ENCODE data around the gene TOP3B. TPM values are rescaled to one million over a fixed set of nuclear protein-coding genes. Genes with fewer than 3 reads are reported as not detected.

TOP3B gene
- total RNA-seq, 1 experiment from 2014 or later, result 29.3 TPM

- POLR2A ChIA-PET, result no interaction called here
- Mint-ChIP-seq H3K4me3 (ENCODE audit: unreplicated experiment) (no peak overlapping the region), H3K36me3 (ENCODE audit: insufficient read depth, unreplicated experiment) (no peaks in the 10 kb centered on the region), H3K9me3 (ENCODE audit: unreplicated experiment) (no peaks in the 10 kb centered on the region), H3K27ac (ENCODE audit: low read depth, unreplicated experiment) (no peak overlapping the region), H3K4me1 (ENCODE audit: insufficient read depth, unreplicated experiment) (no peaks in the 10 kb centered on the region), H3K27me3 (ENCODE audit: insufficient read depth, unreplicated experiment) (peaks cover 8% of the 10 kb centered on the region)
- CTCF ChIA-PET, result interaction anchor here (1.0 kb wide), 1 partner anchor 83 kb away, joined by 3 read pairs; no protein-coding TSS in a partner anchor
- TF ChIP-seq, protein P1, sequence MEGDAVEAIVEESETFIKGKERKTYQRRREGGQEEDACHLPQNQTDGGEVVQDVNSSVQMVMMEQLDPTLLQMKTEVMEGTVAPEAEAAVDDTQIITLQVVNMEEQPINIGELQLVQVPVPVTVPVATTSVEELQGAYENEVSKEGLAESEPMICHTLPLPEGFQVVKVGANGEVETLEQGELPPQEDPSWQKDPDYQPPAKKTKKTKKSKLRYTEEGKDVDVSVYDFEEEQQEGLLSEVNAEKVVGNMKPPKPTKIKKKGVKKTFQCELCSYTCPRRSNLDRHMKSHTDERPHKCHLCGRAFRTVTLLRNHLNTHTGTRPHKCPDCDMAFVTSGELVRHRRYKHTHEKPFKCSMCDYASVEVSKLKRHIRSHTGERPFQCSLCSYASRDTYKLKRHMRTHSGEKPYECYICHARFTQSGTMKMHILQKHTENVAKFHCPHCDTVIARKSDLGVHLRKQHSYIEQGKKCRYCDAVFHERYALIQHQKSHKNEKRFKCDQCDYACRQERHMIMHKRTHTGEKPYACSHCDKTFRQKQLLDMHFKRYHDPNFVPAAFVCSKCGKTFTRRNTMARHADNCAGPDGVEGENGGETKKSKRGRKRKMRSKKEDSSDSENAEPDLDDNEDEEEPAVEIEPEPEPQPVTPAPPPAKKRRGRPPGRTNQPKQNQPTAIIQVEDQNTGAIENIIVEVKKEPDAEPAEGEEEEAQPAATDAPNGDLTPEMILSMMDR (IDR thresholded peaks at IDR 0.05; ENCODE audit: unreplicated experiment), result no peak
- no TSS peak for BruUV-seq (replicated peaks)
- no peak for DNase-seq (ENCODE audit: unreplicated experiment)
- intact Hi-C loops (cut with micrococcal nuclease), result no loop called here
Observed at GRCh38 chr22:22027955-22028354, 45.4 kb upstream of the TOP3B start.

DNA sequence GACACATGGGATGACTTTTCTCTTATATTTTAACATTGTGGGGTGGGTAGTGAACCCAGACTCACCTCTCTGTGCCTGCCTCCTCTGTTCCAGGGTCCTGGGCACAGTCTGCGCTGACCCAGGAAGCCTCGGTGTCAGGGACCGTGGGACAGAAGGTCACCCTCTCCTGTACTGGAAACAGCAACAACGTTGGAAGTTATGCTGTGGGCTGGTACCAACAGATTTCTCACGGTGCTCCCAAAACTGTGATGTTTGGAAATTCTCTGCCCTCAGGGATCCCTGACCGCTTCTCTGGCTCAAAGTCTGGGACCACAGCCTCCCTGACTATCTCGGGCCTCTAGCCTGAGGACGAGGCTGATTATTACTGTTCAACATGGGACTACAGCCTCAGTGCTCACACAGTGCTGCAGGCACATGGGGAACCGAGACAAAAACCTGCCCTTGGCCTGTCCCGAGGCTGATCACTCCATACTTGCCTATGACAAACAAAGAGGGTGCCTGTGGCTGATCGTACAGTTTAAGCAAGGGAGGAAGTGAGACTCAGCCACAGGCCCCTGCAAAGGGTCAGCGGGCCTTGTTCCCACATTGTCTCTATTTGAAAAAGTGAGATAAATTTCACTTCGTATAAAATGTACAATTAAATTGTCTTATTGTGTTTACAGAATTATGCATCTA lies 43.7 kb upstream of the TOP3B start:
- CTCF ChIA-PET, result interaction anchor here (0.6 to 0.7 kb wide), 3 partner anchors 10 to 540 kb away, joined by 3 to 4 read pairs (median 3); no protein-coding TSS in a partner anchor
- TF ChIP-seq, protein P1 (IDR thresholded peaks at IDR 0.05; ENCODE audit: unreplicated experiment), result no peak
- no peaks in the 10 kb centered on the region for H3K9me3 Mint-ChIP-seq (ENCODE audit: unreplicated experiment)
- no peak overlapping the region for H3K27ac Mint-ChIP-seq (ENCODE audit: low read depth, unreplicated experiment)
- POLR2A ChIA-PET, result no interaction called here
- intact Hi-C loops (cut with micrococcal nuclease), result no loop called here
- H3K27me3 Mint-ChIP-seq (ENCODE audit: insufficient read depth, unreplicated experiment), result no peaks in the 10 kb centered on the region
- DNase-seq (ENCODE audit: unreplicated experiment), result no peak
- BruUV-seq (replicated peaks), result no TSS peak
- H3K4me3 Mint-ChIP-seq (ENCODE audit: unreplicated experiment), result no peak overlapping the region
- H3K36me3 Mint-ChIP-seq (ENCODE audit: insufficient read depth, unreplicated experiment), result no peaks in the 10 kb centered on the region
- H3K4me1 Mint-ChIP-seq (ENCODE audit: insufficient read depth, unreplicated experiment), result no peaks in the 10 kb centered on the region

DNA sequence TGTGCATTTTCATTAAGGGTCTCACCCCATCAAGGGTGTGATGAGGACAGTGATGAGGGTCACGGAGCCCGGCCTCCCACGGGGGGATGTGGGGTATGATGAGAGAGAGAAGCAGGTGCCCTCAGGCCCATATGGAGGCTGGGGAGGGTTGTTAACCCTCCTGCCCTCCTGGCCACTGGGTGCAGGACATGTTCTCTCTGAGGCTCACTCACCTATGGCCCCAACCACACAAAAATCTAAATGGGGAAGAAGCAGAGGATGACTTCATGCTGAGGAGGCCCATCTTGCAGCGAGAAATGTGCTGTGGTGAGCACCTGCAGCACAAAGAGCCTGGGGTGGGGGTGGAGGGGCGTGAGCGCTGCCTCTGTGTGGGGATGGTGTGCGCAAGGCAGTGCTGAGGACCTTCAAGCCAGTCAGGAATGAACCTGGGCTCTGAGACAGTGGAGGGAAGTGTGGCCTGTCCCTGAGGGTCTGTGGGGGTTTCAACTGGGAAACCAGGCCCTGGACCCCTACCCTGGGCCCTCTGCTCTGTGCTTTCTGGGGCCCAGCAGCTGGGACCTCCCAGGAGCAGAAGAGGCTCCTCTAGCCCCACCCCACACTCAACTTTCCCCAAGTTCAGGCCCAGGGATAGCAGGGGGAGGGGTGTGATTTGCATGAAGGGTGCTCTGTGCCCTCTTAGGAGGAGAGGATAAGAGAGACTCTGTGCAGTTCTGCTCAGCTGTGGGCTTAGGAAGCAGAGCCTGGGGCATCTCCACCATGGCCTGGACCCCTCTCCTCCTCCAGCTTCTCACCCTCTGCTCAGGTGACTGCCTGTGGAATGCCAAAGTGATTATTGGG lies 43.0 kb upstream of the TOP3B start:
- Mint-ChIP-seq H3K36me3 (ENCODE audit: insufficient read depth, unreplicated experiment) (no peaks in the 10 kb centered on the region), H3K4me3 (ENCODE audit: unreplicated experiment) (no peak overlapping the region), H3K9me3 (ENCODE audit: unreplicated experiment) (no peaks in the 10 kb centered on the region), H3K27me3 (ENCODE audit: insufficient read depth, unreplicated experiment) (no peaks in the 10 kb centered on the region), H3K27ac (ENCODE audit: low read depth, unreplicated experiment) (no peak overlapping the region), H3K4me1 (ENCODE audit: insufficient read depth, unreplicated experiment) (no peaks in the 10 kb centered on the region)
- no peak for DNase-seq (ENCODE audit: unreplicated experiment)
- ChIA-PET CTCF (no interaction called here), POLR2A (no interaction called here)
- TF ChIP-seq, protein P1 (IDR thresholded peaks at IDR 0.05; ENCODE audit: unreplicated experiment), result no peak
- BruUV-seq (replicated peaks), result no TSS peak
- intact Hi-C loops (cut with micrococcal nuclease), result no loop called here

DNA sequence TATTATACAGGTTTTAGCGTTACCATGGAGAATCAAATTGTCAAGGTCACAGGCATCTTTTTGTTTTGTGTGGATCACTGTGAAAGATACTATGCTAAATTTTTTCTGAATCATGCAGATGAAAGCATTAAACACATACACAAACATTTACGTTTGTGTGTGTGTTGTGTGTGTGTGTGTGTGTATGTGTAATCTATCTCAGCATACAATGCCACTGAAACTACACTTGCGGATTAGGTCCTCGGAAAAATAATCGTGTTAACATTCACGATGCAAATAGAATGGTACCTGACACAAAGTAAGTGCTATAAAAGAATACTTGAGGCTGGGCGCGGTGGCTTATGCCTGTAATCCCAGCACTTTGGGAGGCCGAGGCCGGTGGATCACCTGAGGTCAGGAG lies 41.9 kb upstream of the TOP3B start:
- no TSS peak for BruUV-seq (replicated peaks)
- Mint-ChIP-seq H3K27me3 (ENCODE audit: insufficient read depth, unreplicated experiment) (no peaks in the 10 kb centered on the region), H3K4me1 (ENCODE audit: insufficient read depth, unreplicated experiment) (no peaks in the 10 kb centered on the region)

More for the DNA sequence above, 41.9 kb upstream of the TOP3B start:
- DNase-seq (ENCODE audit: unreplicated experiment), result no peak
- Mint-ChIP-seq H3K9me3 (ENCODE audit: unreplicated experiment) (no peaks in the 10 kb centered on the region), H3K27ac (ENCODE audit: low read depth, unreplicated experiment) (no peak overlapping the region), H3K4me3 (ENCODE audit: unreplicated experiment) (no peak overlapping the region), H3K36me3 (ENCODE audit: insufficient read depth, unreplicated experiment) (no peaks in the 10 kb centered on the region)
- CTCF ChIA-PET, result no interaction called here
- TF ChIP-seq, protein P1 (IDR thresholded peaks at IDR 0.05; ENCODE audit: unreplicated experiment), result no peak
- POLR2A ChIA-PET, result no interaction called here
- intact Hi-C loops (cut with micrococcal nuclease), result no loop called here

All from MCF 10A (cell line).